HPDE6-E6E7 (cell line): ENCODE results near the gene SPG7.
"Not testable (repeated sequence)": the region's sequence is repeated elsewhere in the genome, so short reads cannot be mapped to it uniquely, and the experiment has no call there.

Experiments
- DNase-seq: peaks from one replicate; pipeline ENCODE4 v3.0.0; 2011; ENCODE audit warnings: missing footprints; ENCODE audit errors: extremely low spot score

The SPG7 gene

DNA sequence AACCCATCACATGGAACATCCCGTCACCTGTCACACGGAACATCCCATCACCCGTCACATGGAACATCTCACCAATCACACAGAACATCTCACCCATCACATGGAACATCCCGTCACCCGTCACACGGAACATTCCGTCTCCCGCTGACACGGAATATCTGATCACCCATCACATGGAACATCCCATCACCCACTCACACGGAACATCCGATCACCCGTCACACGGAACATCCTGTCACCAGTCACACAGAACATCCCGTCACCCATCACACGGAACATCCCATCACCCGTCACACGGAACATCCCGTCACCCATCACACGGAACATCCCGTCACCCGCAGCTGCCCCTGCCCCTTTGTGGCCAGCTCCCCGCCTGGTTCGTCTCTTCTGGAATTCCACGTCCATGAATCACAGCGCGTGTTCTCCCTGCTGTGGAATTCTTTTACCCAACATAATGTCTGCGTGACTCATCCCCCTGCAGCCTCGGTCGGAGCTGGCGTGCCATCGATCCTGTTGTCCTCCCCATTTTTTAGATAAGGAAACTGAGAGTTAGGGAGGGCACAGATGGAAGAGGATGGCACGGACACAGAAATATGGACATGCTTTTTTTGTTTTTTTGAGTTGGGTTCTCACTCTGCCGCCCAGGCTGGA is 73.0 kb downstream of the SPG7 start:
- DNase-seq = peak; percentile 88

- peak; percentile 70 for DNase-seq
Observed at GRCh38 chr16:89581861-89582563, 73.8 kb downstream of the SPG7 start.

- no peak for DNase-seq
Observed at GRCh38 chr16:89582614-89583196, 74.5 kb downstream of the SPG7 start.

- DNase-seq = no peak
Observed at GRCh38 chr16:89583197-89583894, 75.1 kb downstream of the SPG7 start.

DNA sequence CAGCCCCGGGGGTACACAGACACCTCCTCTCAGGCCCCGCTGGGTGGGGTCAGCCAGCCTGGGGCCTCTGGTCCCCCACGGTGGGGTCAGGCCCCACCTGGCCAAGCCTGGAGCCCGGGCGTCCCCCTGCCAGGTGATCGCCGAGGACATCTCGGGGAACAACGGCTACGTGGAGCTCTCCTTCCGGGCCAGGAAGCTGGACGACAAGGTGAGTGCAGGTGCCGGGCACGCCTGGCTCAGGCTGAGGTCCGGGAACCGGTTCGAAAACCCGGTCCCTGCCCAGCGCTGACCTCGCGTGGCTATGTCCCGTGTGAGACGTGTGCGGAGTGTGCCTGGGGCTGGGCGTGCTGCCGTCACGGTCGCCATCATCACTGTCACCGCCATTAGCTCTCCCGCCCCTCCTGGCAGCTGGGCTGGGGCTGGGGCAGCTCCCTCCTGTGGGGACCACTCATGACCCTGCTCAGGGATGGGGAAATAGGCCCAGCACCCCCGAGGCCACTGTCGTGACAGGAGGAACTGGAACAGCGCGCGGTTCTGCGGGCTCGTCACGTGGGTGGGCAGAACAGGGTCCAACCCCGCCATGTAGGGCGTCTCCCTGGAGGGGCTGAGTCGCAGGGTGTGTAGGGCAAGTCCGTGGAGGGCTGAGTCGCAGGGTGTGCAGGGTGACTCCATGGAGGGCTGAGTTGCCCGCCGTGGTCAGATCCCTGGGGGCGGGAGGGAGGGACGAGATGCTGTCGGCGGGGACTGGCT is 75.9 kb downstream of the SPG7 start:
- no peak for DNase-seq

GRCh38 chr16:89584768-89585549 is 76.8 kb downstream of the SPG7 start:
- DNase-seq = no peak

- DNase-seq = no peak
Observed at GRCh38 chr16:89586218-89586617, 78.0 kb downstream of the SPG7 start.

- no peak for DNase-seq
Observed at GRCh38 chr16:89586853-89587252, 78.7 kb downstream of the SPG7 start.

DNA sequence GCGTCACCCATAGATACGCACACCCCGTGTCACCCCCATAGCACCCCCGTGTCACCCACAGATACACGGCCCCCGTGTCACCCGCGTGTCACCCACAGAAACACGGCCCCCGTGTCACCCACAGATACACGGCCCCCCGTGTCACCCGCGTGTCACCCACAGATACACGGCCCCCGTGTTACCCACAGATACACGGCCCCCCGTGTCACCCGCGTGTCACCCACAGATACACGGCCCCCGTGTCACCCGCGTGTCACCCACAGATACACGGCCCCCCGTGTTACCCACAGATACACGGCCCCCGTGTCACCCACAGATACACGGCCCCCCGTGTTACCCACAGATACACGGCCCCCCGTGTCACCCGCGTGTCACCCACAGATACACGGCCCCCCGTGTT is 79.5 kb downstream of the SPG7 start:
- DNase-seq = not testable (repeated sequence)

DNA sequence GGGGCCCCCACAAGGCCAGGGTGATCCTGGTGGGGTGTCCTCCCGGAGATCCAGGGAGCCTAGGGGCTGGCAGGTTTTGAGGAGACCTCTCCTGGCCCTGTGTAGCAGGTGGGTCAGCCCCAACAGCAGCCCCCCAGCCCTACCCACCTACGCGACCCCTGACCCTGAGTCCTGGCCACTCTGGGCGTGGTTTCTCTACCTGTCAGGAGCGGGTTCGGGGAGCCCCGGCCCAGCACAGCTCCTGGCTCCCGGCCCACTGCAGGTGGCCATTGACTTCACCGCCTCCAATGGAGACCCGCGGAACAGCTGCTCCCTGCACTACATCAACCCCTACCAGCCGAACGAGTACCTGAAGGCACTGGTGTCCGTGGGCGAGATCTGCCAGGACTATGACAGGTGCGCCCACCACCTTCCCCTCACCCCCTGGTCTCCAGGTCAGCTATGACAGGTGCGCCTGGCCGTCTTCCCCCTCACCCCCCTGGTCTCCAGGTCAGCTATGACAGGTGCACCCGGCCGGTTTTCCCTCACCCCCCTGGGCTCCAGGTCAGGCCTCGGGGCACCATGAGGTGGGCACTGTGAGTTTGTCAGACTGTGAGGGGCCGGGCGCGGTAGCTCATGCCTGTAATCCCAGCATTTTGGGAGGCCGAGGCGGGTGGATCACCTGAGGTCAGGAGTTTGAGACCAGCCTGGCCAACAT is 80.4 kb downstream of the SPG7 start:
- no peak for DNase-seq

- DNase-seq = no peak
Observed at GRCh38 chr16:89589241-89589926, 81.2 kb downstream of the SPG7 start.

- no peak for DNase-seq
Observed at GRCh38 chr16:89593841-89594240, 85.6 kb downstream of the SPG7 start.

GRCh38 chr16:89595330-89596060 is 87.3 kb downstream of the SPG7 start:
- DNase-seq = no peak

GRCh38 chr16:89596061-89596689 is 88.0 kb downstream of the SPG7 start:
- DNase-seq = no peak

- DNase-seq = no peak
Observed at GRCh38 chr16:89596957-89597649, 88.9 kb downstream of the SPG7 start.

GRCh38 chr16:89598199-89598598 is 90.0 kb downstream of the SPG7 start:
- no peak for DNase-seq

GRCh38 chr16:89599451-89599858 is 91.3 kb downstream of the SPG7 start:
- DNase-seq = no peak

DNA sequence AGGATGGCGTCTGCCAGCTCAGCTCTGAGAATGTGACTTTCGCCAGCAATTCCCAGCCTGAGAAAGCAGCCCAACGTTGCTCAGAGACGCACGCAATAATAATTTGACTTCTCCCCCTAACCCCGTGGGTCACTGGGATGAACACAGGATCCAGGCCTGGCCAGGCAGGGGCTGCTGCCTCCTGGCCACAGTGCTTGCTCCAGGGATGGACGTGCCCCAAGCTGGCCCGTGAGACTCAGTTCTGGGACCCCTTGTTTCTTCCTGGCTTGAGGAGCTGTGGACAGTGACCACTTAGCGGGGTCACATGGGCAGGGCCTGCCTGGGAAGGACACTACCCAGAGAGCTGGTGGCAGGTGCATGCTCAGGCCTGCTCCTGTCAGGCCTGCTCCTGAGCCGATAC is 91.7 kb downstream of the SPG7 start:
- DNase-seq = no peak
